Loucy (cell line): ENCODE data around the gene ACSL5.

ENCODE experiments used
- CTCF ChIP-seq: fragments of 200-600 bp; sonication (generic); conservative IDR thresholded peaks from 2 replicates; pipeline ENCODE4 v1.5.1; 2014; ENCODE audit warnings: mild to moderate bottlenecking, antibody characterized with exemption, low read length
- EZH2phosphoT487 ChIP-seq: fragments of 200-600 bp; IDR thresholded peaks from 2 replicates; pipeline ENCODE4 v1.6.1; 2018; ENCODE audit warnings: antibody characterized with exemption, mild to moderate bottlenecking, moderate library complexity, borderline replicate concordance

GRCh38 chr10:112345743-112346142, 28.2 kb upstream of the ACSL5 start:
- TF ChIP-seq CTCF = no peak
- TF ChIP-seq EZH2phosphoT487 = no peak
